Mucosa of descending colon (tissue), 3 donors: ENCODE data around the gene FGB. TPM values are rescaled to one million over a fixed set of nuclear protein-coding genes. Genes with fewer than 3 reads are reported as not detected.

Source experiments
- ATAC-seq: fragments of 200-7000 bp; cut with Tn5 transposase; one replicate; pipeline ENCODE4 v1.9.1; 2020; ENCODE audit warnings: mild to moderate bottlenecking, moderate library complexity
- DNase-seq, 3 donors: peaks; one replicate each; pipeline ENCODE4 v3.0.0-alpha.2; 2020
- H3K36me3 ChIP-seq: fragments of 200-600 bp; one replicate; pipeline ENCODE4 v1.8.0; 2021; ENCODE audit warnings: low read depth, mild to moderate bottlenecking
- H3K4me1 ChIP-seq: fragments of 200-600 bp; one replicate; pipeline ENCODE4 v1.8.0; 2021; ENCODE audit warnings: low read depth, mild to moderate bottlenecking
- H3K4me3 ChIP-seq: fragments of 200-600 bp; one replicate; pipeline ENCODE4 v1.8.0; 2021; ENCODE audit warnings: mild to moderate bottlenecking
- H3K9me3 ChIP-seq: fragments of 200-600 bp; one replicate; pipeline ENCODE4 v1.8.0; 2021; ENCODE audit warnings: mild to moderate bottlenecking
- intact Hi-C, 2 donors: fragments of 100-400 bp; cut with DNase I in 1 of 2; cut with micrococcal nuclease in 1 of 2; formaldehyde crosslinking; loops; one replicate each; pipeline versions ENCODE4 v1.11.0 to v1.11.1; 2022; cut with DNase I, micrococcal nuclease
- total RNA-seq, 3 donors: library from RNA; stranded (reverse); fragmentation: NEBNext Ultra II Directional in 2 of 3; extraction: Animal tissue kit (Norgen Biotek cat#: 25700) in 2 of 3; gene quantifications; one replicate each; pipeline versions ENCODE4 v1.2.1 to v1.2.4, GENCODE V29; 2021 to 2023
- TF ChIP-seq, protein P1 (sequence below): fragments of 200-600 bp; IDR thresholded peaks from one replicate; pipeline ENCODE4 v1.8.0; 2022; ENCODE audit warnings: antibody characterized with exemption, mild to moderate bottlenecking
- donor health status: DM: no; HTN: no; CAD: no; lungs with moderate emphysema.
- donor health status: DM: no; HTN: no; CAD: no.
- donor health status: DM: no; HTN: yes; CAD: no.

FGB gene
- total RNA-seq, 3 donors from 2014 or later: 0.63 to 1.0 TPM; not detected in 1

DNA sequence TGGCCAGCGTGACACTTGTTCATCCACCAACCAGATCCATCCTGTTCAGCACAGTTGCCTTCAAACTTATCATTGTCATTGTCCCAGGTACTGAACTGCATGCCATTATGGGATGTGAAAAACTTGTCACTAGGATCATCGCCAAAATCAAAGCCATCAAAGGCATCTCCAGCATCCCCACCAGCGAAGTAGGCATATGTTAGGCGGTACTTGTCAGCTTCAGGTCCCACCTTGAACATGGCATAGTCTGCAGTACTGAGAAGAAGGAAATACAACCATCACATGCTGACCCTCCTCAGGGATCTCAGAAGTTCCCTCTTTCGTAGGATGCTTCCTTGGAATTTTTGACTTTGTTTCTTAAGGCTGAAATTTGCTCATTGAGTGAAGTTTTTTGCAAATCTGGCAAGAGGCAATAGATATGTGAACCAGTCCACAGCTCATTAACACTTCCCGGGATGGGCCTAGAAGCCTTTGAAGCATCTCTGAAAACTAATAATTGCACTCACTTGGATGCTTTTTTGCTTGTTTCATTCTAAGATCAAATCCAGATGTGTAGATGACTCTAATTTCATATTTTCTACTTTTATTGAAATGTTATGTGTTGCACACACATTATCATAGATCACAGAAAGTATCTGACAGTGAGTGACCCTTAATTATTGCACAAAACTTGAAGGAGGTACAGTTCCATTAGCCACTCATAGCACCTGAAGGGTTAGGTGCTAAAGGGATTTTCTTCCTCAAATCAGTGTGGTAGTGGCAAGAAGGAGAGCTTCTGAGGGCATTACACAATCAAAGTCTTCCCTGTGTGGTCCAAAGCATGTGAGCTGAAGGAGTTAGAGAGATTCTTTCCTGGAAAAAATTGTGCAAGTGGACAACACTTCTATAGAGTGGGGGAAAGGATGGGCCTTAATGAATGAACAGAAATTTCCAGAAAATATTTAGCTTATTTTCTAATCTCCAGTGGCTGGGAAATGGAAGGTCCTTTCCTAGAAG is 44.2 kb downstream of the FGB start:
- TF ChIP-seq, protein P1, sequence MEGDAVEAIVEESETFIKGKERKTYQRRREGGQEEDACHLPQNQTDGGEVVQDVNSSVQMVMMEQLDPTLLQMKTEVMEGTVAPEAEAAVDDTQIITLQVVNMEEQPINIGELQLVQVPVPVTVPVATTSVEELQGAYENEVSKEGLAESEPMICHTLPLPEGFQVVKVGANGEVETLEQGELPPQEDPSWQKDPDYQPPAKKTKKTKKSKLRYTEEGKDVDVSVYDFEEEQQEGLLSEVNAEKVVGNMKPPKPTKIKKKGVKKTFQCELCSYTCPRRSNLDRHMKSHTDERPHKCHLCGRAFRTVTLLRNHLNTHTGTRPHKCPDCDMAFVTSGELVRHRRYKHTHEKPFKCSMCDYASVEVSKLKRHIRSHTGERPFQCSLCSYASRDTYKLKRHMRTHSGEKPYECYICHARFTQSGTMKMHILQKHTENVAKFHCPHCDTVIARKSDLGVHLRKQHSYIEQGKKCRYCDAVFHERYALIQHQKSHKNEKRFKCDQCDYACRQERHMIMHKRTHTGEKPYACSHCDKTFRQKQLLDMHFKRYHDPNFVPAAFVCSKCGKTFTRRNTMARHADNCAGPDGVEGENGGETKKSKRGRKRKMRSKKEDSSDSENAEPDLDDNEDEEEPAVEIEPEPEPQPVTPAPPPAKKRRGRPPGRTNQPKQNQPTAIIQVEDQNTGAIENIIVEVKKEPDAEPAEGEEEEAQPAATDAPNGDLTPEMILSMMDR: no peak
- Histone ChIP-seq H3K36me3 (no peaks in the 10 kb centered on the region), H3K9me3 (no peaks in the 10 kb centered on the region), H3K4me1 (no peaks in the 10 kb centered on the region), H3K4me3 (no peak overlapping the region)
- DNase-seq: no peak
- ATAC-seq: no peak
- intact Hi-C loops: no loop called here

DNA sequence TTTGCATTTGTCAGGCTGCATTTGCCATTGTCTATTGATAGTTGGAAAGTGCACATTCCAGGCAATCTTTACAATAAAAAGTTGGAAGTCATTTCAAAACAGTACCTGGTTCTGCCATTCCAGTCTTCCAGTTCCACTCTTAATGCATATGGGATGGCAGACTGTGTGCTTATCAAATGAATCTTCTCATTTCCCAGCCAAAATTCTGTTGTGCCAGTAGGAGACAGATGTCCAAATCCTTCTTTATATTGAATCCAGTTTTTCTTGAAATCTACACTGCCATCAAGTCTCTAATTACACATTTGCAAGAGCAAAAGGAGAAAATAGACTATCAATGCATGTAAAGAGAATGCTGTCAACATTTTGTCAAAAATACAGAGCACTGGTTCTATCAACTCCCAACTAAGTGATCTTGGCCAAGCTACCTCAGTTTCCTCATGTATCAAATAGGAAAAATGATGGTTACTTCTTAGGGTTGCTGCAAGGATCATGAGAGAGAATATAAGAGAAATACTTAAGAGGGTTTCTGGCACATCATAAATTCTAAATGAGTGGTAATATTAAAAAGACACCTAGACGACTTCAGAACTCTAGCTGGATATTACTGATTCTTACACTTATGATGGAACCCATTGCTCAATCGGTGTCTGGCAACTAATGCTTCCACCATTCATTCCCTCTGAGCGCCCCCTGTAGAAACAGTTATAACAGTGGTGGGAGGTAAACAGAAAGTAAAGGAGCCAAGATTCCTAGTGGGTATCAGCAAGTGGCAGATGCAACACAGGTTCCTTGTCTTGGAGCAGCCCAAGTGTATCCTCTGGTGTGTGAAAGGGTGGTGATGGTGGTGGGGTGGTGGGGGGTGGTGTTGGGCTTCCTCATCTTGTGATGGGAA is 45.8 kb downstream of the FGB start:
- DNase-seq: no peak
- TF ChIP-seq, protein P1: no peak
- no peak overlapping the region for H3K4me3 ChIP-seq

DNA sequence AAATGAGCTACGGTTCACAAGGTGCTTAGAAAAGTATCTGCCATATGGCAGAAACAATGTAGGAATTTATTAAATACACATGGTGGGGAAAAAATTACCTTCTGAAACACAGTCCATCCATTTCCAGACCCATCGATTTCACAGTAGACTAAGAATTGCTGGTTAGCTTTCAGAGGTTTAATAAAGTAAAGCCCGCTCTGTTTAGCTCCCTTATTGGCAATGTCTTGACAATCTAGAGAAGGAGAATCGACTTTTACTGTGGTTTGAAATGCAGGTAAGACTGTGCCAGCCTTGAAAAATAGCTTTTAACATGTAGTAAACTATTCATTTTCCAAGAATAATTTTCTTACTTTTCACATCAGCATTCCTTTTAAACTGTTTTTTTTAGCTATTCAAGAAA is 46.7 kb downstream of the FGB start:
- H3K4me1 ChIP-seq: no peaks in the 10 kb centered on the region
- H3K36me3 ChIP-seq: no peaks in the 10 kb centered on the region
- intact Hi-C loops: no loop called here
- H3K4me3 ChIP-seq: no peak overlapping the region
- DNase-seq (no peak), ATAC-seq (no peak)
- TF ChIP-seq, protein P1: no peak
- H3K9me3 ChIP-seq: no peaks in the 10 kb centered on the region

More for the DNA sequence above, 45.8 kb downstream of the FGB start:
- Histone ChIP-seq H3K4me1 (no peaks in the 10 kb centered on the region), H3K36me3 (no peaks in the 10 kb centered on the region), H3K9me3 (no peaks in the 10 kb centered on the region)
- ATAC-seq: no peak
- intact Hi-C loops: no loop called here

DNA sequence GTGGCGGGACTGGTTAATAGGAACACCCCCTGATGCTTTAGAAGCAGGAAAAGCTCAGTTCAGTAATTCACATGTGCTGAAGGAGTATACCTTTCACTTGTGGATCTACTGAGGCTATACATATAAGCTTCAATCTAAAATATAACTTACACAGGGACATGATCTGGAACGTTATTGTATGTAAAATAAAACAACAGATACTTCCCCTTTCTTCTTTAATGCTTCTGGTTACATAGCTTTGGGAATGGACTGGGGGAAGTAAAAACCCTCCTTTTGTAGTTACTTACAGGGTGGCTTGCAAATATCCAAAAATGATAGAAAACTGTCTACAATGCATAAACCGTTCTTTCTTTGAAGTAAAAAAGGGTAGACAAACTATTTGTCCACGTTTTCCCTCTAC is 47.8 kb downstream of the FGB start:
- Histone ChIP-seq H3K36me3 (no peaks in the 10 kb centered on the region), H3K4me3 (no peak overlapping the region), H3K9me3 (no peaks in the 10 kb centered on the region), H3K4me1 (no peaks in the 10 kb centered on the region)
- no peak for DNase-seq
- TF ChIP-seq, protein P1: no peak
- no peak for ATAC-seq
- intact Hi-C loops: no loop called here

DNA sequence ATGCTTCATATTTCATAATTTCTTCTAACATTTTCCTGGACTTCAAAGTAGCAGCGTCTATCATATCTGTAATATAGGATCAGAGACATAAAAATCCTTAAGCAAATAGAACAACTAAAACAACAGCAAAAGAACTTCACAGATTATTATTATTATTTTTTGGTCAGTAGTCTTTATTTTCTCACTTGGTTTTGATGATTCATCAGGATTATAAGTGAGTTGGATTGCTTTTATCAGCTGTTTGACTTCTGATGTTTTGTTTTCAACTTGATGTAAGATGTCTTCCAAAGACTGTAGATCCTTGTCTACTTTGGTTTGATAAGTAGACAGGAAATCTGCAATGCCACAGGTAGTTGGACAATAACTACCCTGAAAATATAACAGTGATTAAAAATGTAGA is 49.0 kb downstream of the FGB start:
- DNase-seq (no peak), ATAC-seq (no peak)
- peaks cover 7% of the 10 kb centered on the region for H3K4me1 ChIP-seq
- no peaks in the 10 kb centered on the region for H3K9me3 ChIP-seq
- TF ChIP-seq, protein P1: no peak
- H3K4me3 ChIP-seq: no peak overlapping the region
- H3K36me3 ChIP-seq: no peaks in the 10 kb centered on the region
- intact Hi-C loops: no loop called here
